ENCODE data around the gene KIF21A.

KIF21A gene

GRCh38 chr12:39435531-39435930, 7.4 kb downstream of the KIF21A start:
- no peak for FAIRE-seq

GRCh38 chr12:39431797-39432196, 11.1 kb downstream of the KIF21A start:
- no peak for FAIRE-seq

- no peak for FAIRE-seq
Observed at GRCh38 chr12:39431002-39431796, 11.7 kb downstream of the KIF21A start.

GRCh38 chr12:39429809-39430208, 13.1 kb downstream of the KIF21A start:
- no peak for FAIRE-seq

GRCh38 chr12:39427360-39427808, 15.5 kb downstream of the KIF21A start:
- FAIRE-seq, result no peak

GRCh38 chr12:39426636-39427240, 16.2 kb downstream of the KIF21A start:
- no peak for FAIRE-seq

GRCh38 chr12:39420043-39420442, 22.9 kb downstream of the KIF21A start:
- FAIRE-seq, result no peak

- FAIRE-seq, result no peak
Observed at GRCh38 chr12:39419471-39419870, 23.4 kb downstream of the KIF21A start.

GRCh38 chr12:39417916-39418315, 25.0 kb downstream of the KIF21A start:
- FAIRE-seq, result no peak

GRCh38 chr12:39413836-39414771, 28.8 kb downstream of the KIF21A start:
- no peak for FAIRE-seq

GRCh38 chr12:39412210-39412609, 30.7 kb downstream of the KIF21A start:
- FAIRE-seq, result no peak

- no peak for FAIRE-seq
Observed at GRCh38 chr12:39406262-39406661, 36.7 kb downstream of the KIF21A start.

GRCh38 chr12:39405580-39405979, 37.3 kb downstream of the KIF21A start:
- no peak for FAIRE-seq

GRCh38 chr12:39404000-39404399, 38.9 kb downstream of the KIF21A start:
- no peak for FAIRE-seq

GRCh38 chr12:39403376-39403775, 39.5 kb downstream of the KIF21A start:
- FAIRE-seq, result no peak

- no peak for FAIRE-seq
Observed at GRCh38 chr12:39402922-39403321, 40.0 kb downstream of the KIF21A start.

- no peak for FAIRE-seq
Observed at GRCh38 chr12:39401459-39401858, 41.5 kb downstream of the KIF21A start.

- no peak for FAIRE-seq
Observed at GRCh38 chr12:39395866-39396265, 47.1 kb downstream of the KIF21A start.

GRCh38 chr12:39393890-39394289, 49.0 kb downstream of the KIF21A start:
- FAIRE-seq, result no peak

- FAIRE-seq, result no peak
Observed at GRCh38 chr12:39393179-39393578, 49.7 kb downstream of the KIF21A start.

GRCh38 chr12:39392154-39392925, 50.6 kb downstream of the KIF21A start:
- peak; percentile 77 for FAIRE-seq

GRCh38 chr12:39390752-39391151, 52.2 kb downstream of the KIF21A start:
- FAIRE-seq, result no peak
